ENCODE measurements around the gene ENTREP3.
A peak's percentile ranks its signal among the peaks of the same experiment; 100 is the strongest.

The ENTREP3 gene

GRCh38 chr1:155278689-155279160 lies 23.4 kb upstream of the ENTREP3 start:
- DNase-seq (ENCODE audit: low spot score) = no peak

GRCh38 chr1:155277902-155278688 lies 22.8 kb upstream of the ENTREP3 start:
- peak; percentile 30 for DNase-seq (ENCODE audit: low spot score)

- DNase-seq (ENCODE audit: low spot score) = peak; percentile 97
Observed at GRCh38 chr1:155277070-155277901, 22.0 kb upstream of the ENTREP3 start, which contains the start of gene HCN3. Gene HCN3 (plus strand): TSS chr1:155277463. CDS start chr1:155277591, 128 bp downstream.

DNA sequence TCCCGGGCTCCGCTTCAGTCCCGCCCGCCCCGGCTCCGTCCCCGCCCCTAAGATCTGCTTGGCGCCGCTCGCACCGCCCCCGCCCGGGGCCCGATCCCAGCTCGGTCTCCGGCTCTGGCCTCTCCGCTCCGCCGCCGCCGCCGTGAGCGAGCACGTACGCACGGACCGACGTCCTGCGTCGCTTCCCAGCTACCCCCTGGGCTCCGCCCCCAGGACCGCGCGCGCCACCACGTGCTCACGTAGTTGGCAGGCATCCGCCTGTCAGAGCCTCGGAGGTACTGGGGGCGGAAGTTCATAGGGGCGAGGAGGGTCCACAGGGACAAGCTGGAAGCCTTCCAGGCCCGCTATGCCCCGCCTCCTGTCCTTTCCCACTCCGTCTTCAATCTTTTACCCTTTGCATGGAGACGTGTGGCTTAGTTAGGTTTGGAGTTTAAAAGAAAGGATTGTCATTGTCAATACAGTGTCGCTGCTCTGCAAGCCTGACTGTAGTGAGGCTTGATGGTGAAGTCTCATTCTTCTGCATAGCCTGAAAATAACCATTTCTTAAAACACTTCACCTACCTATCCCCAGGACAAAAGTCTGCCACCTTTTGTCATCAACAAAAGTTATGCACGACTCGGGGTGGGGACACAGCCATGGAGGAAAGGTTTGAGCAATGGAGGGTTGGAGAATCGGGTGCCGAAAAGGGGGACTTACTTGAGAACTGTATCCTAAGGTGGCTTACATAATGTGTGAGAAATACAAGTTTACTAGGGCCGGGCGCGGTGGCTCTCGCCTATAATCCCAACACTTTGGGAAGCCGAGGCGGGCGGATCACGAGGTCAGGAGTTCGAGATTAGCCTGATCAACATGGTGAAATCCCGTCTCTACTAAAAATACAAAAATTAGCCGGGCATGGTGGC lies 18.3 kb upstream of the ENTREP3 start, which contains the start of gene CLK2:
CLK2 (minus strand) TSS at position 162 of the 903 bp plus-strand sequence. CDS start 2,527 bp downstream, outside the sequence.
- DNase-seq (ENCODE audit: low spot score) = peak; percentile 96

- no peak for DNase-seq (ENCODE audit: low spot score)
Observed at GRCh38 chr1:155272466-155273342, 17.4 kb upstream of the ENTREP3 start.

GRCh38 chr1:155269381-155269780 lies 14.1 kb upstream of the ENTREP3 start:
- no peak for DNase-seq (ENCODE audit: low spot score)

DNA sequence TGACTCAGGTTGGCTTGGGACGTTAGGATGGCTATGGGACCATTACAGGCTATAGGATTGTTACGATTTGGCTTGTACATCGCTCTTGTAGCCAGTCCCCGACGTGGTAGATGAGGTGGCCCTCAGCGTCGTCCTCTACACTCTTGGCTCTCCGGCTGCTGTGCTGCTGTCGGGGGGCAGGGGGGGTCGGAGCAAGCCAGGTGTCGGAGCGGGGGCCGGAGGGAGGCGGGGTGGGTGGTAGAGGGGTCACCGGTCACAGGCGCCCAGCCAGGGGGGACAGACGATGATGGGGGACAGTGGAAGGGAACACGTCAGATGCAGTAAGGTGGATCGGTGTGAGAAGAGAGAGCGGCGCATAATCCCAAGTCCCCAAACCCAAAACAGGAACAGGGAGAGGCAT lies 13.3 kb upstream of the ENTREP3 start:
- no peak for DNase-seq (ENCODE audit: low spot score)

GRCh38 chr1:155267373-155267772 lies 12.1 kb upstream of the ENTREP3 start:
- DNase-seq (ENCODE audit: low spot score) = no peak

DNA sequence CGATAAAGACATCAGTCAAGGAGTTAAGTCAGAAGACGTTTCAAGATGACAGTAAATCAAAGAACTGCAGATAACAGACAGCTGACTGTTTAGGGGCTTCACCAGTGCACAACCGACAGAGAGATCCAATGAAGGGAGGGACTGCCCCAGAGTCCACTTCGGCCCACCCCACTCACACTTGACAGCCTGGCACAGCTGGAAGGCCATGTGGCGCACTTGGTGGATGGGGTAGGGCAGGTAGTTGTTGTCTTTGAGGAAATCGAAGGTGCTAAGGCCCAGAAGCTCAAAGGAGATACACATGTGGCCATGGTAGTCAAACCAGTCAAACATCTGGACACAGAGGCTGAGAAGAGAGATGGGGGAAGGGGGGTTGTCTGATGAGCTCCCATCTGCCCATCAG lies 11.3 kb upstream of the ENTREP3 start:
- DNase-seq (ENCODE audit: low spot score) = no peak

- no peak for DNase-seq (ENCODE audit: low spot score)
Observed at GRCh38 chr1:155263067-155263466, 7.8 kb upstream of the ENTREP3 start.

GRCh38 chr1:155261852-155262673 lies 6.8 kb upstream of the ENTREP3 start, which contains the start of gene SCAMP3:
Gene SCAMP3 (minus strand): TSS chr1:155262360. CDS start chr1:155262151, 209 bp downstream.
- DNase-seq (ENCODE audit: low spot score) = peak; percentile 95

DNA sequence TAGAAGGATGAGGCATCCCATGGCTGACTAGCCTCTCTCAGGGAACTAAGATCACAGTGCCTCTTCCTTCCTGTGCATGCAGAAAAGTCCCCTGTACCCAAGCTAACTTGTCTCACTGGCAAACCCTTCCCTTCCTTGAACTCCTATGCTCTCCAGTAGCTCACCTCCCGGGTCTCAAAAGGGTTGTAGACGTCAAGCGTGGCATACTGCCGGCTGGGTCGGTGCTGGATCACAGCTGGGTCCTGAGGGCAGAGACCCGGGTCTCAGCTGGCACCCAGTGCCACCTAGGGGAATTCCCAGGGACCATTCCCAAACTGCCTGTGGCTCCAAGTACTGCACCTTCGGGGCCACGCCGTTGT lies 6.2 kb upstream of the ENTREP3 start:
- peak; percentile 46 for DNase-seq (ENCODE audit: low spot score)

GRCh38 chr1:155260276-155260675 lies 5.0 kb upstream of the ENTREP3 start:
- no peak for DNase-seq (ENCODE audit: low spot score)

DNA sequence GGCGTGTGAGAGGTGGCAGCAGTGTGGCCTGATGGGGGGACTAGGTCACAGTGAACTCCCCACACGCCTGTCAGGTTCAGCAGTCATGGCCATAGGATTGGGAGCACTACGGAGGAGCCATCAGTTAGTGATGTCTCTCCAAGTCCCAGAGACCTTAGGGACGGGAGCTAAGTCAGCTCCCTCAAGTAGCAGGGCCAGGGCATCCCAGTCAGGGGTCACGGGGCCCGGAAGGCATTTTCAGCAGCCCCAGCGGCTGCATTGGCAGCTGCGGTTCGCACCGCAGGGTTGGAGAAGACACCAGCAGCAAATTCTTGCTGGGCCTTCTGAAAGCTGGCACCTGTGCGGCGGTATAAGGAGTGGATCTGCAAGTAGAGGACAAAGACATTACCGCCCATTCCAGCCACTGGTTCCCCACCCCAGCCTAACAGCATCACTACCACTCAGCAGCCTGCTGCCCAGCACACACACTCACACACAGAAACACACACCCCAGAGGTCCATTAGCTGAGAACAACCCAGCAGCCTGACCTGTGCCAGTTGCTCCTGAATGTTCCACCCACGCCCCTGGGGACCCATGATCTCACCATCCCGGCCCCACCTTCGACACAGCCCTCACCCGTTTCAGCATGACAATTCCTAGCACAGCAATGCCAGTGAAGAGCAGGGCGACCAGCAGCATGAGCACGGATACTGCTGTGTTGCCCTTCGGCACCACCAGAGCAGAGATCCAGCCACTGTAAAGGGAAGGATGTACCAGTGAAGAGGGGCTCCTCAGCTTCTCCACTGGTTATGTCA lies 972 bp upstream of the ENTREP3 start:
- no peak for DNase-seq (ENCODE audit: low spot score)

DNA sequence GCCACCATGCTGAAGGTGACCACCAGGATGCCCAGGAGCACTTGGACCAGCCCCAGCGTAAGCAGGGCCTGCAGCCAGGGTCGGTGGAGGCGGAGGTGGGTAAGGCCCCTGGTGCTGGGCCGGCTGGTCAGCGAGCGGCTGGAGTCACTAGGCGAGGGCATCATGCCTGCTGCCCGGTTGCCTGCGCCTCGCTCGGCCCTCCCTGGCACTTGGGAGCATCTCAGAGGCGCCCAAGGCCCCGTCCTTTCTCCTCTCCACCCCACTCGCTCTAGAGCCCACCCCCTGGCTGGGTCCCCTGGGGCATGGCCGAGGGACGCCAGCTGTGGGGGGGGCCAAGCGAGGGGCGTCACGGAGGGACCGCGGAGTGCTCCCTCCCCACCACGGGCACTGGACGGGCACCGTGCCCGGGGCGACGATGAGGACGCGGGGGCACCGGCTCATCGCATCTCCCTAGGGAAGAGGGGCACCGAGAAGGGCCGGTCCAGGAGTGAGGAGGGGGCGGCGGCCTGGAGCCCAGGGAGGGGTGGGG lies 505 bp downstream of the ENTREP3 start:
- DNase-seq (ENCODE audit: low spot score) = no peak

DNA sequence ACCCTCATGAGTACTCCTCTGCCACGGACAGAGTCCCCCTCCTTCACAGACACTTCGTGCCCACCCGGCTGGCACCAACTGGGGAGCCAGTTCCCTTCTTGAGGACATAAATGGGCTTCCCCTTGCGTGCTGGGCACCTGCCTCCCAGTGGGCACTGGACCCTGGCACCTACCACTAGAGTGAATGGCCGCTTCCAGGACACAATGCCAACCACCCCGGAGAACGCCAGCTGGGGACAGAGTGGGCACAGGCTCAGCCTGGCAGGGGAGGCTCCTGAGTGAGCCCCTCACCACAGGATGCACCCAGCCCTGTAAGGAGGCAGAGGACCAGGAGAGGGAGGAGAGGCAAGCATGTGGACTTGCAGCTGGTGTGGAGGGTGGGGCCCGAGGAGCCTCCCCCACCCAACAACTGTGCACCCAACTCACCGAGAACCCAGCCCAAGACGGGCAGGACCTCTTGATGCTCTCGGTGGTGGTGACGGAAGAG lies 1.0 kb downstream of the ENTREP3 start:
- no peak for DNase-seq (ENCODE audit: low spot score)

- DNase-seq (ENCODE audit: low spot score) = no peak
Observed at GRCh38 chr1:155253797-155254196, 1.5 kb downstream of the ENTREP3 start.

GRCh38 chr1:155253208-155253607 lies 2.1 kb downstream of the ENTREP3 start:
- no peak for DNase-seq (ENCODE audit: low spot score)

- no peak for DNase-seq (ENCODE audit: low spot score)
Observed at GRCh38 chr1:155251566-155251965, 3.7 kb downstream of the ENTREP3 start.

Measured in activated CD4-positive, alpha-beta T cell treated with anti-CD3 and anti-CD28 coated beads, Interleukin-2, Interleukin-4, amounts not matched to agents 100 ng/mL and 50 ng/mL, durations not matched to agents 16 hours and 8 hours (primary cell).